IMR-90 (cell line): ENCODE data around the gene NPAS3. TPM values are rescaled to one million over a fixed set of nuclear protein-coding genes. Genes with fewer than 3 reads are reported as not detected.

ENCODE experiments used
- ATAC-seq: fragments of 200-7000 bp; cut with Tn5 transposase; 2 replicates; pipeline ENCODE4 v1.9.1; 2020; ENCODE audit warnings: low read depth, mild to moderate bottlenecking, moderate library complexity
- BruUV-seq: library from RNA; stranded (reverse); fragments of 400-500 nt; replicated peaks from 2 replicates; lab custom pipeline; 2021; lab: Mats Ljungman, UMichigan
- CTCF ChIA-PET: fragments of 300-600 bp; formaldehyde crosslinking; extraction: SDS; loops from one replicate; lab custom pipeline; 2021; ENCODE audit warnings: antibody characterized with exemption; lab: Yijun Ruan, JAX
- POLR2A ChIA-PET: fragments of 300-600 bp; sonication (Branson Sonifier 250); formaldehyde crosslinking; loops from one replicate; lab custom pipeline; 2022; ENCODE audit warnings: antibody characterized with exemption; ENCODE audit not compliant: unreplicated experiment; lab: Charles Lee
- DNase-seq: peaks from one replicate; pipeline ENCODE4 v3.0.0; 2013
- H2AFZ ChIP-seq: replicated peaks from 2 replicates; pipeline ENCODE3; 2013; ENCODE audit warnings: low read length, mild to moderate bottlenecking; ENCODE audit not compliant: poor library complexity
- H2AK5ac ChIP-seq: 2 replicates; pipeline ENCODE4 v1.6.1; 2013; ENCODE audit warnings: low read depth, low read length, inconsistent platforms
- H2AK9ac ChIP-seq: replicated peaks from 2 replicates; pipeline ENCODE3; 2013; ENCODE audit warnings: mild to moderate bottlenecking, low read depth, low read length, moderate library complexity; ENCODE audit not compliant: poor library complexity
- H2BK120ac ChIP-seq: 2 replicates; pipeline ENCODE4 v1.6.1; 2013; ENCODE audit warnings: low read depth, low read length, inconsistent platforms
- H2BK15ac ChIP-seq: 3 replicates; pipeline ENCODE4 v1.6.1; 2013; ENCODE audit warnings: low read depth, low read length, inconsistent platforms
- H2BK20ac ChIP-seq: 2 replicates; pipeline ENCODE4 v1.6.1; 2013; ENCODE audit warnings: low read depth, mild to moderate bottlenecking, inconsistent platforms, low read length, moderate library complexity
- H2BK5ac ChIP-seq: 2 replicates; pipeline ENCODE4 v1.6.1; 2013; ENCODE audit warnings: mild to moderate bottlenecking, low read depth, low read length, inconsistent platforms; ENCODE audit not compliant: poor library complexity, severe bottlenecking
- H3K14ac ChIP-seq: replicated peaks from 2 replicates; pipeline ENCODE4 v1.6.1; 2013; ENCODE audit warnings: low read depth, low read length, inconsistent platforms
- H3K18ac ChIP-seq: 2 replicates; pipeline ENCODE4 v1.6.1; 2013; ENCODE audit warnings: low read depth, low read length, control low read depth
- H3K23ac ChIP-seq: 2 replicates; pipeline ENCODE4 v1.6.1; 2013; ENCODE audit warnings: low read depth, low read length, inconsistent platforms
- H3K27ac ChIP-seq: 2 replicates; pipeline ENCODE4 v1.5.1; 2013; ENCODE audit warnings: mild to moderate bottlenecking, control low read depth, low read length; ENCODE audit not compliant: insufficient read depth
- H3K27me3 ChIP-seq: 2 replicates; pipeline ENCODE4 v1.6.1; 2013; ENCODE audit warnings: low read length; ENCODE audit not compliant: control insufficient read depth, insufficient read depth
- H3K36me3 ChIP-seq: 2 replicates; pipeline ENCODE4 v1.6.1; 2013; ENCODE audit warnings: low read length, mixed read lengths; ENCODE audit not compliant: control insufficient read depth, insufficient read depth
- H3K4ac ChIP-seq: 2 replicates; pipeline ENCODE4 v1.6.1; 2013; ENCODE audit warnings: low read depth, low read length, inconsistent platforms
- H3K4me1 ChIP-seq: 2 replicates; pipeline ENCODE4 v1.6.1; 2013; ENCODE audit warnings: low read length, mixed read lengths; ENCODE audit not compliant: control insufficient read depth, insufficient read depth
- H3K4me2 ChIP-seq: 2 replicates; pipeline ENCODE4 v1.6.1; 2013; ENCODE audit warnings: low read depth, mild to moderate bottlenecking, control low read depth, low read length, moderate library complexity
- H3K4me3 ChIP-seq: 2 replicates; pipeline ENCODE4 v1.5.1; 2013; ENCODE audit warnings: low read depth, mild to moderate bottlenecking, control low read depth, low read length, moderate library complexity; ENCODE audit not compliant: insufficient read depth
- H3K56ac ChIP-seq: 2 replicates; pipeline ENCODE4 v1.6.1; 2013; ENCODE audit warnings: low read length, inconsistent platforms; ENCODE audit not compliant: insufficient read depth; ENCODE audit errors: extremely low read depth
- H3K79me1 ChIP-seq, 2 experiments: 2 replicates each; pipeline ENCODE4 v1.6.1; 2013; ENCODE audit warnings: low read length in 2 of 2, inconsistent platforms in 1 of 2, low read depth in 1 of 2
- H3K9ac ChIP-seq: 2 replicates; pipeline ENCODE4 v1.6.1; 2013; ENCODE audit warnings: low read depth, low read length, control low read depth
- H3K9me1 ChIP-seq: 2 replicates; pipeline ENCODE4 v1.6.1; 2013; ENCODE audit warnings: low read length, inconsistent platforms; ENCODE audit not compliant: insufficient read depth
- H3K9me3 ChIP-seq: 2 replicates; pipeline ENCODE4 v1.6.1; 2013; ENCODE audit warnings: low read length; ENCODE audit not compliant: control insufficient read depth, insufficient read depth
- H4K20me1 ChIP-seq: 2 replicates; pipeline ENCODE4 v1.6.1; 2013; ENCODE audit warnings: low read length, inconsistent platforms; ENCODE audit not compliant: insufficient read depth
- H4K5ac ChIP-seq: 2 replicates; pipeline ENCODE4 v1.6.1; 2013; ENCODE audit warnings: mild to moderate bottlenecking, low read depth, low read length, control low read depth
- H4K8ac ChIP-seq, 2 experiments: 2 replicates each; pipeline ENCODE4 v1.6.1; 2013; ENCODE audit warnings: low read depth in 2 of 2, low read length in 2 of 2, control low read depth in 1 of 2, inconsistent platforms in 1 of 2
- H4K91ac ChIP-seq: 2 replicates; pipeline ENCODE4 v1.6.1; 2013; ENCODE audit warnings: low read depth, low read length, inconsistent platforms; ENCODE audit not compliant: insufficient read depth
- CEBPB ChIP-seq: IDR thresholded peaks from 2 replicates; pipeline ENCODE4 v1.6.1; 2012; ENCODE audit warnings: low read depth, low read length, improper control_type of control experiment
- CHD1 ChIP-seq: IDR thresholded peaks from 2 replicates; pipeline ENCODE4 v1.6.1; 2012; ENCODE audit warnings: low read depth, low read length, improper control_type of control experiment
- WGBS, 2 experiments: methylation state at CpG; one replicate each; pipeline versions ENCODE4 v1.1.5 to v1.1.7; 2013; ENCODE audit warnings: missing lambda C conversion rate in 2 of 2; ENCODE audit not compliant: insufficient read length in 1 of 2; ENCODE audit errors: extremely low coverage in 2 of 2; 5-methylcytosine and 5-hydroxymethylcytosine counted together
- dilution Hi-C: fragments of 300-500 bp; cut with HindIII; formaldehyde crosslinking; loops from one replicate; pipeline ENCODE4 v1.14.3; 2018; ENCODE audit warnings: low sequenced_read_pairs; ENCODE audit not compliant: unreplicated experiment
- in situ Hi-C: fragments of 300-500 bp; cut with MboI; formaldehyde crosslinking; loops from 3 replicates; pipeline ENCODE4 v1.14.3; 2019; ENCODE audit warnings: low sequenced_read_pairs, inconsistent platforms, mixed read lengths
- intact Hi-C: fragments of 100-400 bp; cut with micrococcal nuclease; formaldehyde crosslinking; loops from 2 replicates; pipeline ENCODE4 v1.10.0; 2022
- polyA plus RNA-seq, 3 experiments: library from polyadenylated mRNA; depleted of rRNA; stranded (reverse); fragments of >200 nt; gene quantifications; 2 replicates each; pipeline ENCODE4 v1.2.3, GENCODE V29; 2012; ENCODE audit warnings: low replicate concordance in 1 of 3
- total RNA-seq: library from RNA; depleted of rRNA; stranded (reverse); fragments of >200 nt; gene quantifications from 2 replicates; pipeline ENCODE4 v1.2.3, GENCODE V29; 2012

Gene NPAS3
- total and polyA plus RNA-seq, 2 of the 4 experiments (the other 2 are of a cell fraction), result not detected

- H2BK15ac ChIP-seq, result no peak overlapping the region
- ChIA-PET POLR2A (no interaction called here), CTCF (no interaction called here)
- no peak overlapping the region for H2AK5ac ChIP-seq
- no peak overlapping the region for H3K18ac ChIP-seq
- H3K4me1 ChIP-seq, result no peaks in the 10 kb centered on the region
- H2BK5ac ChIP-seq, result no peak overlapping the region
- no peak overlapping the region for H3K4me2 ChIP-seq
- no peak overlapping the region for H3K27ac ChIP-seq
- H3K56ac ChIP-seq, result no peak overlapping the region
- DNase-seq (no peak), ATAC-seq (no peak)
- H3K79me1 ChIP-seq, result no peaks in the 10 kb centered on the region
- H2AK9ac ChIP-seq, result no peak overlapping the region
- no peaks in the 10 kb centered on the region for H4K20me1 ChIP-seq
- no CpG with 5 or more reads among the region's 6 CpGs for WGBS, 2 experiments
- no peaks in the 10 kb centered on the region for H3K27me3 ChIP-seq
- no peaks in the 10 kb centered on the region for H3K9me1 ChIP-seq
- no peak overlapping the region for H3K9ac ChIP-seq
- no peak overlapping the region for H2BK120ac ChIP-seq
- no peak overlapping the region for H4K8ac ChIP-seq
- no peaks in the 10 kb centered on the region for H3K9me3 ChIP-seq
- H4K5ac ChIP-seq, result no peak overlapping the region
- H3K36me3 ChIP-seq, result no peaks in the 10 kb centered on the region
- no TSS peak for BruUV-seq
- H2BK20ac ChIP-seq, result no peak overlapping the region
- H3K14ac ChIP-seq, result no peak overlapping the region
- TF ChIP-seq CEBPB (no peak), CHD1 (no peak)
- no peak overlapping the region for H3K4me3 ChIP-seq
- intact Hi-C loops, result no loop called here
- no peak overlapping the region for H2AFZ ChIP-seq
- H4K91ac ChIP-seq, result no peak overlapping the region
- no peak overlapping the region for H3K23ac ChIP-seq
- no peak overlapping the region for H3K4ac ChIP-seq
- dilution Hi-C loops, result no loop called here
- in situ Hi-C loops, result no loop called here
Observed at GRCh38 chr14:33332497-33332896, 393.8 kb downstream of the NPAS3 start.
